GM15510 (cell line): ENCODE measurements around the gene ARL15.

Experiments
- POLR2A ChIP-seq: IDR thresholded peaks from 3 replicates; pipeline ENCODE4 v1.6.1; 2011; ENCODE audit warnings: borderline replicate concordance; ENCODE audit not compliant: insufficient read length; ENCODE audit errors: extremely low read depth

ARL15 gene

DNA sequence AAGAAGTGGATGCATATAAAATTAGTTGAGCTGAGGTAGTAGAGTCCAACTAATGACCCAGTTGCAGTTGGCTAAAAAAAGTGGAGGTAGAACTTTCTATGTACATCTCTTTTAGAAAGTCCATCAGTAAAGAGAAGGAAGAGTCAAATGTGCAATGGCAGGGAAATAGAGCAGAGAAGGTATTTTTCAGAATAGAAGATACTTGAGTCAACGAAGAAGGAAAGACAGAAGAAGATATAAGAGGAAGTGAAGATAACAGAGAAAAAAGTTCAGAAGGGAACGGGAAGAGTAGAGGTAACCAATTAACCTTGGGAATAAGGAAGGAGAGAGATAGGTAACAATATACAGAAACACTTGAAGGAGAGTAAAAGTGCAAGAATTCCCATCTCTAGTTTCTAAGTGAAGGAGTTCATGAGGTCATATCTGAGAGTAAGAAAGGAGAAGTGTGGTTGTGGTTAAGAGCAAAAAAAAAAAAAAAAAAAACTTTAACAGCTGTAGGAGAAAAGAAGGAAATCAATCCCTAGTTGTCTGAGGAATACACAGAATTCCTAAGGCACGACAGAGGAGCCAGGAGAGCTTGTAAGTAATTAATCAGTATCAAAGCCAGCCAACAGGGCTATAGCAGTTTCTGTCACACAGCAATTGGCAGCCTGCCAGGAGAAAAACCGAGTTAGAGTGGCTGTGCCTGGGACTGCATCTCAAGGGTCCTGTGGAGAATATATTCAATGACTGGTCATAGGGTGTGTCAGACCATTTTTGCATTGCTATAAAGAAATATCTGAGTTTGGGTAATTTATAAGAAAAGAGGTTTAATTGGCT is 61.0 kb downstream of the ARL15 start:
- no peak for TF ChIP-seq POLR2A

DNA sequence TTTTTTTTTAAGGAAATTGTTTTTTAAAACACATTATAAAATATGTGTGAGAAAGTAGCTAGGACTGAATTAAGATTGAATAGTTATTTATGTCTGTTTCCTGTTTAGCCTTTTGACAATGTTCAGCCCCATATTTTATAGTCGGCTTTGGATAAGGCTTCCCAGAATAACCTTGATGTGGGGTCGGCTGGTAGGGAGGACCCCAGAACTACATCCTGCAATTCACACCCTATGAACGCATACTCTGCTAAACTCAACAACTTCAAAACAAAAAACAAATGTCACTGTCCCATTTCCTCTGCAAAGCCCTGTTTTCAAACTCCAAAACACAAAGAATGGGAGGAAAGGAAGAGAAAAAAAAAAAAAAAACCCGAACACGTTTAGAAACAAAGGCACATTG is 63.1 kb downstream of the ARL15 start:
- no peak for TF ChIP-seq POLR2A

DNA sequence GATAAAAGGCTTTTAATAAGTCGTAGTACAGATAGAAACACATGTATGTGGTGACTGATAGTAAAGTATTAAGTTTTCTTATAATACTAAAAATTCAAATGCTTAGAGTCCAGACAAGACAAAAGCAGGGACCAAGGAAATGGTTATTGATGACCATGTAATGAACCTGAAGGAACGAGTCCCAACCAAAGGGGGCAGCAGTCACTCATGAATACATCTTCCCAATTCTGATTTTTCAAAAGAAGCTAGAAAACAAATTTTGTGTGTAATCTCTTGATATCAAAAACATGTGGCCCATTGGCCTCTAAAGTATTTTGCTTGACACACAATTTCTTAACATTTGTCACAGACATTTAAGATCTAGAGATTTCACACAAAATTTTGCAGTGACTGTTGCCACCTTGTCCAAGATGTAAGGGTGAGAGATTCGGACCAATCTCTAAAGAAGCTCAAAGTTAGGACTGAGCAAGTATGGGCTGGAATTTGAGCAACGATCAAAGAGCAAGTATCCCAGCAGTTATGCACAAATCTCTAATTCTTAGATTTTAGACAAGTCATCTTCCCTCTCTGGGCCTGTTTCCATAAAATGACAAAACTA is 66.8 kb downstream of the ARL15 start:
- TF ChIP-seq POLR2A: no peak

DNA sequence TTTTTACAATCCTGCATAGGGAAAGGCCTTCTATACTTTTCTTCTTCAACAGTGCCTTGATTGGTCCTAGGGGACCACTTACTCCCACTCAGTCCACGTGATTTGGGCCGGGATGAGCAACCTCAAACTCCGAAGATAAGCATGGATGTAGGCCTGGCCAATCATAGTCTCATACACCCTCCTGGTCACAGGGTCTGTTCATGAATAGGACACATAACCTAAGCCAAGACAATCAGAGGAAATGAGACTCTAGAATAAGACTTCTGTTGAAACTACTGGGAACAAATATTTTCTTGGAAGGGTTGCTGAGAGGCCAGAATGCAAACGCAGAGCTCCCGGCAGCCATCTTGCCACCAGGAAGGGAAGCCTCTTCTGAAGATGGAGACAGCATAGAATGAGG is 68.1 kb downstream of the ARL15 start:
- no peak for TF ChIP-seq POLR2A

DNA sequence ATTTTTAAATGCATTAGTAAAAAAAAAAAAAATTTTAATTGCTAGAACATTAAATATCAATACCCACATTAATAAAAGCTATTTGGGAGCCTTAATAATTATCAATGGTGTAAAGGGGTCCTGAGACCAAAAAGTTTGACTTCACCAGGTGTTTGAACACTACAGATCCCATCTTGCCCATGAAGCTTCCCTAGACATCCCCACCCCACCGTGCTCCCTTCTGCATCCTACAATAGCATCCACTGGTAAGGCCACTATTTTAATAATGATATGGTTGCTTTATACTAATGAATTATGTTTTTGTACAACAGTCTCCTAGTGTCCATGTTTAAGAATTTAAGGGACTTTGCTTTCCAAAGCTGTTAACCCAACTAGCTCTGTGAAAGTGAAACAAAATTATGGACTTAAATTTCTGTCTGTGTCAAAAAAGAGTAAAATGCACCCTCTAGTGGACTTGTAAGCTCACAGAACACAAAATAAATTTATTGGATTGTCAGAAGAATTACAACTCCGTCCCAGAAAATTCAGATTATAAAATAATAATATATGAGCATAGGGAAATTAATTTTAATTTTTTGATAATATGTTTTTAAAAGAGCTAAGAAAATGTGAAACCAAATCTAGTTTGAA is 76.0 kb downstream of the ARL15 start:
- TF ChIP-seq POLR2A: no peak

DNA sequence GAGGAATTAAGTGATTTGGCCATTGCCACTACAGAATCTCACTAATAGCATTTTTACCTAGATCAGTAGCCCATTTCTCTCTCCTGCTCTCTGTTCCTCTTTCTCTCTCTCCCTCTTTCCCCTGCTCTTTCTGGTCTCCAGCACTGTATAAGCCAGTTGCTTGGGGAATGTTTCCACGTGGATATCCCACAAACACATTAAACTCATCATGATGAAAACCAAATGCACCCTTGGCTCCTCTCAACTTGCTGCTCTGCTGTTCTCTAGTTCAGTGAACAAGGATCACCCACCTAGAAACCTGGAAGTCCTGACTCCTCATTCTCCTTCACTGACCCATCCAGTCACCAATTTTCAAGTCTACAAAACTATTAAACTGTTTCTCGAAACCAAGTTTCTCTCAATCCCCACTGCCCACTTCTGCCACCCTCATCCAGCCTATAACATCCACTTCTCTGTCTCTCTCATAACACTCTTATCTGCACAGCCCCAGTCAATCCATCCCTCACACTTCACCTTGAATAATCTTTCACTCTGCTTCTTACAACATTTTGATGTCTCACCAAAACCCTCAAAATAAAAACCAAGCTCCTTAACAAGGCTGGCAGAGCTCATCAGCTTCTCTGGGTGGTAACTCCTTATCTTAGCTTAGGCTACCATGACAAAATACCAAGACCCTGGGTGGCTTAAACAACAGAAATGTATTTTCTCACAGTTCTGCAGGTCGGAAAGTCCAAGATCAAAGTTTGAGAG is 79.3 kb downstream of the ARL15 start:
- TF ChIP-seq POLR2A: no peak

DNA sequence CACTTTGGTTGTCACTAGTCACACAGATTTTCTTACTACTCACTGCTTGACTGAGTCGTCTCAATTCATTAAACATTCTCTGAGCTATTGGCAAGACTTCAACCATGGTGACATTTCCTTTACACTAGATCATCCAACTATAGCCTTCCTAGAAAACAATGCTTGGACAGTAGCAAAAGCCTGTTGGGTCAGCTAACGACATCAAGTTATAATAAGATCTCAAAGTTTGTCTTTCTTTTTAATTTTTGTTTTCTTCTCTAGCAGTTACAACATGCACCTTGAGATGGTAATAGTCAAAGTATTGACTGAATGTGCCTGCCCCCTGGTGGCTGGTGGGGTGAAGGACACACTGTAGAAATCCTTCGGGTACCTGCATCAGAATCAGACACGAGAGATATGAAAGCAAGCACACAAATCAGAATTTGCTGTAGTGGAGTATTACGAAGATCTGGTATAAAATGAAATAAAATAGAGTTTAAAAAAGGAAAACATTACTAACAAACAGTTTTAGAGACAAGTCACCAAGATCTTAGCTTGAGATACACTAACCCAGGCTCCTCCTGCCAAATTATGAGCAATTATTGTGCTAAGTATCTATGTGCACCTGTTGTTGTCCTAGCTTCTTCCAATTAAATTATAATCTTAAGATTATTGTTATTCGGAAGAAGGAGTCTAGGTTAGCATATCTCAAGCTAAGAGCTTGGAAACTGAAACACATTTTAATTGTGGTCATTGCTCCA is 81.2 kb downstream of the ARL15 start:
- TF ChIP-seq POLR2A: no peak

DNA sequence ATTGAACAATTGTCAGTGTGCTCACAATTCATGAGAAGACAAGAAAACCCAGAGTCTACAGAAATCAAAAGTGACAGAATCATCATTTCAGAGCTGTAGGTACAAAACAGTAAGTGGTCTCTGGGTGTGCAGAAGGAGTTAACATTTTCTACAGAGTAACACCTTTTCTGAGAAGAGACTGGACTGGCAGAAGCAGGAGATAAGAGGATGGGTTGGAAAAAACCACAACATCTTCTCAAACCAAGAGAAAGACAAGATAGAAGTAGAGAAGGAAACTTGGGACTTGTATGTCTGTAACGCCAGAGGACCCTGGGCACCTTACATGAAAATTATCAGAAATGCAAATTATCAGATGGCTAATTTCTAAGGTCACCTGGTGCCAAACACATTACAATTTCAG is 82.6 kb downstream of the ARL15 start:
- no peak for TF ChIP-seq POLR2A

DNA sequence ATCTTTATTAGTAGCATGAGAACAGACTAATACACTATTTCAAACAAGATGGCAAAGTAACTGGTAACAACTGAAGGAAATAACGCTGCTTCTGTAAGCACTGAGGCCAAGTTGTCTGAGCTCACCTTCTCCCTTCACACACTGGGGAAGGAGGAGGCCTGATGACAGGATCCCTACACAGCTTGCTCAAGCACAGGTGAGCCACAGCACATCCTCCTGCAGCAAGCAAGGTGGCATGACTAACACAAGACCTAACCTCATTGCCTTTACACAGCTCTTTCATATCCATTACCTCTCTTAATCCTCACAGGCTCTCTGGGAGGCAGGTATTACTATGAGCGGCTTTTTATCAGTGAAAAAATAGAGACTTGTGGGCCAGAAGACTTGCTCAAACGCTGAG is 83.3 kb downstream of the ARL15 start:
- no peak for TF ChIP-seq POLR2A

DNA sequence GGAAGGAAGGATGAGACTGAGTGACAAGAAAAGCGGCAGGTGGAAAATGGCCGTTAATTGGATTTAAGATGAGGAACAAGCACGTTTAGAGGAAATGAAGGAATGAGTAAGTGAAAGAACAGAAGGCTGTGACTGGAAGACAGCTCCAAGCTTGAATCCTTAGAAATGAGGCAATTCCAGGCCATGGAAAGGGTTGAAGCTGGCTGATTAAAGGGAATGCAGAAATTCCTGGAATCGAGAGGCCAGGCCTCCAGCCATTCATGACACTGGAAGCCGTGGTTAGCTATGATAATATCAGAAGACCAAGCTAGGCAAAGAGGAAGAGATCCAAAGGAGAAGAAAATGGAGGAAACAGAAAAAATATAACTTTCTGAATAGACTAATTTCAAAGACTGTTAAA is 84.2 kb downstream of the ARL15 start:
- TF ChIP-seq POLR2A: no peak

DNA sequence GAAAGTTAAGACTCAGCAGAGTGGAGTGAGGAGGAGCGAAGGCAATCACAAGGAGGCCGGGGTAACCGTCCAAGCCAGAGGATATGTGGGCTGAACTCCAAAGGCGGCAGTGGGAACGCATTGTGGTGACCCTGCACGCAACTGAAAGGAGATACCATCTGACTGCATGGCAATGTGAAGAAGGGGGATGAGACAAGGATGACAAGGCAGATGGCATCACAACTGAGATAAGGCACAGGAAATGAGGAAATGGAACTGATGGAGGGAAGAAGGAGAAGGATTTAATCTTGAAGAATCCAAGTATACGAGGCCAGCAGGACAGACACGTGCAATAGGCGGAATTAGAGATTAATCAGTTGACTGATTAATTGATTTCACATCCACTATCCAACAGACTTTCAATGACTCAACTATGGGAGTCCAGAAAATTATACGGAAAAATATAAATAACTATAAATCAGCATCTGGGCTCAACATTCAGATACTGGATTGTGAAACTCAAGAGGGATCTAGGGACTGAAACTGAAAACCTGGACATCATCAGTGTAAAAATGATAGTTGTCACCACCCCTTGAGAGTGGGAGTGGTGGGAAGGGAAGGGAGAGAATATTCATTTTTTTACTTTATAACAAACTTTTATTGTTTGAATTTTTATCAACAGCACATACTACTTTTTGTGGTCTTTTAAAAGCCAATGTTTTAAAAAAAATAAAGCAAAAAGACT is 86.1 kb downstream of the ARL15 start:
- no peak for TF ChIP-seq POLR2A

DNA sequence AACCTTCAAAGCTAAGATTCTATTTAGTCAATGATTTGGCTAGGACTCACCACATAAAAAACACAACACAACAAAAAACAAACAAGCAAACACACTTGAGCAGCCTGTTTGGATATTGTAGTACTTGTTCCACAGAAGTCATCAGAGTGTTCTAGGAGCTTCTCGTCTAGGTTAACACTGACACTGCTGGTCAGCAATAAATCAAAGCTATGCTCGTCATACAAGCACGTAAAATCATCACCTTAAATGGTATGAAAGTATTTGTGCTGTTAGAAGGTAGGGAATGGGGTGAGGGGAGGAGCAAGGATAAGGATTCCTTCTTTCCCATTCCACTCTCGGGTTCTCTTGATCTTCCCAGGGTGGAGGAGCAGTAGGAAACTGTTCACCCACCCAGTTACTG is 88.0 kb downstream of the ARL15 start:
- no peak for TF ChIP-seq POLR2A

DNA sequence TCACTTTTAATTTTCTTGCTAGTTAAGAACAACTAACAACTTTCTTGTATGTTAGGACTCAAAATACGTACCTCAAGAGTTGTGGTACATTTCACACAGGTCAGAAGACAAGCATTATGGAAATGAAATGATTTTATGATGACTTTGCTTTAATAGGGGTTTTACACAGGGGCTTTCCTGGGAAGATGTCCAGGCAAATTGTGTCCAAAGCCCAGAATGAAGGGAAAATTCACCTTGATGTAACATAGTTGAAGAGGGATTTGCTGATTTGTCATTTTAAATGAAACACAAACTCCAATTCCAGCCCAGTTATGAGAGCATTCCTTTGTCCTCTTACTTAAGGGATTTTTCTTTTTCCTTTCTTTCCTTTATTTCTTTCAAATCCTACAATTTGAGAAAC is 89.2 kb downstream of the ARL15 start:
- no peak for TF ChIP-seq POLR2A

DNA sequence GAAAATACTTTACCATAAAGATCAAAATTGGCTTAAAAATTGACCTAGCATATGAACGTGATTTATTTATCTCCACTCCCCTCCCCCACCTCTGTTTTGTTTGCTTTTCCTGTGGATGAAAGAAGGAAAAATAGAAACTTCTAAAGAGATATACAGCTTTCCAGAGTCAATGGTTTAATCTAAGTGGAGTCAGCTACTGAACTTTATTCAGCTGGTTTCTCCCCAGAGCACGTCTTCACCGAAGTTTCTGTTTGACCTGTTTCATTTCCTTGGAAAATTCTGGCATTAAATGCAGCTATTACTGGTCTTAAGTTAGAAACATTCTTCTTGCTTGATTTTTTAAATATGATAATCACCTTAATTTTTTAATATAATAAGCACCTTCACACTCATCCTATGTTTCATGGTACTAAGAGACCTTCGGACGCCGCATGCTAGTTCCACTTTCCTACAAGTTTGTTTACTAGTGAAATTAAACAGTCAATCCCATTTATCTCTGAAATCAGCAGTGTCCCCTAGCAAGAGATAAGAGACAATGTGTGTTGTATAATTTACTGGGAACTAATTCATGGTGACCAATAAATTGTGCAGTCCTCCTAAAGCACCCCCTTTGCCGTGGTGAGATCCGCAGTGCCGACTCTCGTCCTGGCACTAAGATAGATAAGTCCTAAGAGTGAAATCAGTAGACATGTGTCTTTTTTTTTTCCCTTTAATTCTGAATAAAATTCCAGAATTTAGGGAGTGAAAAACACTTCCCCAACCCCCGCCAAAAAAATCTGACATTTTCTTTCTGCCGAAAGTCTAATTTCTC is 89.9 kb downstream of the ARL15 start:
- TF ChIP-seq POLR2A: no peak
